SK-N-SH treated with all-trans-retinoic acid at 6 μM for 48 hours (cell line): ENCODE data around the gene ACOT7.

Experiments used
- CREB5 ChIP-seq: fragments of 250-450 bp; sonication (Bioruptor Pico); IDR thresholded peaks from 2 replicates; pipeline ENCODE4 v1.5.1; 2020; ENCODE audit warnings: low read depth, mild to moderate bottlenecking, moderate library complexity
- PPARA ChIP-seq: fragments of 250-450 bp; sonication (Bioruptor Pico); IDR thresholded peaks from 2 replicates; pipeline ENCODE4 v1.5.0; 2020; ENCODE audit warnings: mild to moderate bottlenecking, borderline replicate concordance
- RARB ChIP-seq: fragments of 250-450 bp; sonication (Bioruptor Pico); IDR thresholded peaks from 2 replicates; pipeline ENCODE4 v1.8.0; 2021; ENCODE audit warnings: mild to moderate bottlenecking, moderate library complexity
- ZFP3 ChIP-seq: fragments of 250-450 bp; sonication (Bioruptor Pico); IDR thresholded peaks from 2 replicates; pipeline ENCODE4 v1.5.0; 2020; ENCODE audit warnings: mild to moderate bottlenecking, moderate library complexity
- ZFP30 ChIP-seq: fragments of 450-650 bp; formaldehyde crosslinking; IDR thresholded peaks from 2 replicates; pipeline ENCODE4 v1.5.0; 2022; ENCODE audit warnings: mild to moderate bottlenecking, moderate library complexity
- TF ChIP-seq, protein P1 (sequence below): fragments of 250-450 bp; sonication (Bioruptor Pico); IDR thresholded peaks from 2 replicates; pipeline ENCODE4 v1.8.0; 2020; ENCODE audit warnings: mild to moderate bottlenecking, moderate library complexity, borderline replicate concordance
- TF ChIP-seq, protein P2 (sequence below): fragments of 250-450 bp; sonication (Bioruptor Pico); IDR thresholded peaks from 2 replicates; pipeline ENCODE4 v1.5.0; 2020; ENCODE audit warnings: mild to moderate bottlenecking, moderate library complexity

- TF ChIP-seq ZFP3 (CRISPR knock-in tag) (peak; percentile 99), RARB (CRISPR knock-in tag) (no peak), PPARA (CRISPR knock-in tag) (no peak), ZFP30 (no peak), CREB5 (CRISPR knock-in tag) (no peak)
- TF ChIP-seq, protein P1, sequence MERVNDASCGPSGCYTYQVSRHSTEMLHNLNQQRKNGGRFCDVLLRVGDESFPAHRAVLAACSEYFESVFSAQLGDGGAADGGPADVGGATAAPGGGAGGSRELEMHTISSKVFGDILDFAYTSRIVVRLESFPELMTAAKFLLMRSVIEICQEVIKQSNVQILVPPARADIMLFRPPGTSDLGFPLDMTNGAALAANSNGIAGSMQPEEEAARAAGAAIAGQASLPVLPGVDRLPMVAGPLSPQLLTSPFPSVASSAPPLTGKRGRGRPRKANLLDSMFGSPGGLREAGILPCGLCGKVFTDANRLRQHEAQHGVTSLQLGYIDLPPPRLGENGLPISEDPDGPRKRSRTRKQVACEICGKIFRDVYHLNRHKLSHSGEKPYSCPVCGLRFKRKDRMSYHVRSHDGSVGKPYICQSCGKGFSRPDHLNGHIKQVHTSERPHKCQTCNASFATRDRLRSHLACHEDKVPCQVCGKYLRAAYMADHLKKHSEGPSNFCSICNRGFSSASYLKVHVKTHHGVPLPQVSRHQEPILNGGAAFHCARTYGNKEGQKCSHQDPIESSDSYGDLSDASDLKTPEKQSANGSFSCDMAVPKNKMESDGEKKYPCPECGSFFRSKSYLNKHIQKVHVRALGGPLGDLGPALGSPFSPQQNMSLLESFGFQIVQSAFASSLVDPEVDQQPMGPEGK, result no peak
- TF ChIP-seq, protein P2, sequence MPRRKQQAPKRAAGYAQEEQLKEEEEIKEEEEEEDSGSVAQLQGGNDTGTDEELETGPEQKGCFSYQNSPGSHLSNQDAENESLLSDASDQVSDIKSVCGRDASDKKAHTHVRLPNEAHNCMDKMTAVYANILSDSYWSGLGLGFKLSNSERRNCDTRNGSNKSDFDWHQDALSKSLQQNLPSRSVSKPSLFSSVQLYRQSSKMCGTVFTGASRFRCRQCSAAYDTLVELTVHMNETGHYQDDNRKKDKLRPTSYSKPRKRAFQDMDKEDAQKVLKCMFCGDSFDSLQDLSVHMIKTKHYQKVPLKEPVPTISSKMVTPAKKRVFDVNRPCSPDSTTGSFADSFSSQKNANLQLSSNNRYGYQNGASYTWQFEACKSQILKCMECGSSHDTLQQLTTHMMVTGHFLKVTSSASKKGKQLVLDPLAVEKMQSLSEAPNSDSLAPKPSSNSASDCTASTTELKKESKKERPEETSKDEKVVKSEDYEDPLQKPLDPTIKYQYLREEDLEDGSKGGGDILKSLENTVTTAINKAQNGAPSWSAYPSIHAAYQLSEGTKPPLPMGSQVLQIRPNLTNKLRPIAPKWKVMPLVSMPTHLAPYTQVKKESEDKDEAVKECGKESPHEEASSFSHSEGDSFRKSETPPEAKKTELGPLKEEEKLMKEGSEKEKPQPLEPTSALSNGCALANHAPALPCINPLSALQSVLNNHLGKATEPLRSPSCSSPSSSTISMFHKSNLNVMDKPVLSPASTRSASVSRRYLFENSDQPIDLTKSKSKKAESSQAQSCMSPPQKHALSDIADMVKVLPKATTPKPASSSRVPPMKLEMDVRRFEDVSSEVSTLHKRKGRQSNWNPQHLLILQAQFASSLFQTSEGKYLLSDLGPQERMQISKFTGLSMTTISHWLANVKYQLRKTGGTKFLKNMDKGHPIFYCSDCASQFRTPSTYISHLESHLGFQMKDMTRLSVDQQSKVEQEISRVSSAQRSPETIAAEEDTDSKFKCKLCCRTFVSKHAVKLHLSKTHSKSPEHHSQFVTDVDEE, result no peak
Measured at GRCh38 chr1:6316240-6317097, 77.1 kb downstream of the ACOT7 start.
